Caco-2 (cell line): ENCODE results near the gene CBARP. TPM values are rescaled to one million over a fixed set of nuclear protein-coding genes. Genes with fewer than 3 reads are reported as not detected.

Source experiments
- BruUV-seq: library from RNA; stranded (reverse); fragments of 400-500 nt; replicated peaks from 2 replicates; lab custom pipeline; 2021; lab: Mats Ljungman, UMichigan
- CTCF ChIA-PET: fragments of 300-600 bp; sonication (Branson Sonifier 250); formaldehyde crosslinking; loops from one replicate; lab custom pipeline; 2022; ENCODE audit warnings: antibody characterized with exemption; lab: Charles Lee
- POLR2A ChIA-PET: fragments of 300-600 bp; sonication (Branson Sonifier 250); formaldehyde crosslinking; loops from one replicate; lab custom pipeline; 2022; ENCODE audit warnings: antibody characterized with exemption; lab: Charles Lee
- DNase-seq, 2 experiments: peaks; one replicate each; pipeline versions ENCODE4 v3.0.0 to v3.0.0-alpha.2; 2020 to 2022
- H3K27me3 ChIP-seq: replicated peaks from 2 replicates; pipeline ENCODE4 v1.6.0; 2011; ENCODE audit warnings: low read length; ENCODE audit not compliant: control insufficient read depth, insufficient read depth
- H3K36me3 ChIP-seq: 2 replicates; pipeline ENCODE4 v1.5.1; 2011; ENCODE audit warnings: low read length; ENCODE audit not compliant: control insufficient read depth, insufficient read depth
- H3K4me1 ChIP-seq: fragments of 250-450 bp; sonication (Bioruptor Pico); 2 replicates; pipeline ENCODE4 v1.5.1; 2020; ENCODE audit warnings: mild to moderate bottlenecking
- H3K4me3 ChIP-seq: 2 replicates; pipeline ENCODE4 v1.5.1; 2011; ENCODE audit warnings: low read depth, mild to moderate bottlenecking, control low read depth, low read length
- H3K9me3 ChIP-seq: fragments of 250-450 bp; sonication (Bioruptor Pico); 2 replicates; pipeline ENCODE4 v1.5.1; 2020; ENCODE audit warnings: mild to moderate bottlenecking, moderate library complexity
- H3K27ac Mint-ChIP-seq: one replicate; pipeline ENCODE4 v1.8.0; 2022; ENCODE audit warnings: mixed read lengths; ENCODE audit not compliant: unreplicated experiment
- H3K27me3 Mint-ChIP-seq: one replicate; pipeline ENCODE4 v1.8.0; 2022; ENCODE audit warnings: mixed read lengths; ENCODE audit not compliant: insufficient read depth, unreplicated experiment
- H3K36me3 Mint-ChIP-seq: one replicate; pipeline ENCODE4 v1.8.0; 2022; ENCODE audit warnings: mild to moderate bottlenecking, mixed read lengths; ENCODE audit not compliant: insufficient read depth, unreplicated experiment
- H3K4me1 Mint-ChIP-seq: one replicate; pipeline ENCODE4 v1.8.0; 2022; ENCODE audit warnings: low read depth, mixed read lengths; ENCODE audit not compliant: unreplicated experiment
- H3K4me3 Mint-ChIP-seq: one replicate; pipeline ENCODE4 v1.8.0; 2022; ENCODE audit warnings: mild to moderate bottlenecking, moderate library complexity, mixed read lengths; ENCODE audit not compliant: unreplicated experiment
- H3K9me3 Mint-ChIP-seq: one replicate; pipeline ENCODE4 v1.8.0; 2022; ENCODE audit warnings: mixed read lengths; ENCODE audit not compliant: unreplicated experiment
- CTCF ChIP-seq, 2 experiments: fragments of 200-600 bp in 1 of 2; IDR thresholded peaks; 1 replicate in 1 of 2; 2 replicates in 1 of 2; pipeline versions ENCODE4 v1.5.1 to v1.8.0; 2011 to 2022; ENCODE audit warnings: antibody characterized with exemption in 1 of 2, control low read depth in 1 of 2, inconsistent platforms in 1 of 2, low read depth in 1 of 2, low read length in 1 of 2, mild to moderate bottlenecking in 1 of 2, moderate library complexity in 1 of 2; ENCODE audit not compliant: insufficient read depth in 1 of 2, severe bottlenecking in 1 of 2, unreplicated experiment in 1 of 2
- intact Hi-C: fragments of 100-400 bp; cut with micrococcal nuclease; formaldehyde crosslinking; loops from one replicate; pipeline ENCODE4 v1.10.0; 2022; ENCODE audit not compliant: unreplicated experiment
- total RNA-seq: library from RNA; stranded (reverse); gene quantifications from 2 replicates; pipeline ENCODE4 v1.2.3, GENCODE V29; 2022

The CBARP gene
- total RNA-seq, 1 experiment from 2014 or later = 7.3 TPM

GRCh38 chr19:1257475-1258162 lies 19.8 kb upstream of the CBARP start:
- H3K27me3 Mint-ChIP-seq = no peaks in the 10 kb centered on the region
- Histone ChIP-seq H3K27me3 (no peaks in the 10 kb centered on the region), H3K4me3 (no peak overlapping the region), H3K36me3 (peaks cover 13% of the 10 kb centered on the region), H3K9me3 (no peaks in the 10 kb centered on the region), H3K4me1 (peaks cover 69% of the 10 kb centered on the region)
- H3K4me3 Mint-ChIP-seq = peak overlapping the region; percentile 46
- peaks cover 97% of the 10 kb centered on the region for H3K36me3 Mint-ChIP-seq
- BruUV-seq = no TSS peak
- DNase-seq = no peak
- peaks cover 23% of the 10 kb centered on the region for H3K4me1 Mint-ChIP-seq
- no peak for TF ChIP-seq CTCF (IDR thresholded peaks at IDR 0.05; ENCODE audit: insufficient read depth in 1 of 2, low read depth in 1 of 2, low read length in 1 of 2, severe bottlenecking in 1 of 2, unreplicated experiment in 1 of 2)
- intact Hi-C loops = no loop called here
- POLR2A ChIA-PET = interaction anchor here (0.7 to 3.4 kb wide), 2 partner anchors 11 to 83 kb away, joined by 4 to 18 read pairs; partner anchors contain the start of genes CIRBP and SBNO2
- peak overlapping the region; percentile 72 for H3K27ac Mint-ChIP-seq
- CTCF ChIA-PET = no interaction called here
- no peaks in the 10 kb centered on the region for H3K9me3 Mint-ChIP-seq

GRCh38 chr19:1256646-1257474 lies 19.1 kb upstream of the CBARP start:
- H3K27ac Mint-ChIP-seq = peak overlapping the region; percentile 72
- no peaks in the 10 kb centered on the region for H3K9me3 ChIP-seq
- H3K36me3 ChIP-seq = peaks cover 14% of the 10 kb centered on the region
- TF ChIP-seq CTCF (IDR thresholded peaks at IDR 0.05; ENCODE audit: insufficient read depth in 1 of 2, low read depth in 1 of 2, low read length in 1 of 2, severe bottlenecking in 1 of 2, unreplicated experiment in 1 of 2) = no peak
- H3K4me3 Mint-ChIP-seq = peak overlapping the region; percentile 46
- H3K4me1 Mint-ChIP-seq = peaks cover 19% of the 10 kb centered on the region
- peaks cover 98% of the 10 kb centered on the region for H3K36me3 Mint-ChIP-seq
- H3K4me1 ChIP-seq = peaks cover 61% of the 10 kb centered on the region
- no peak for DNase-seq
- H3K27me3 ChIP-seq = no peaks in the 10 kb centered on the region
- intact Hi-C loops = no loop called here
- CTCF ChIA-PET = interaction anchor here (1.1 kb wide), 1 partner anchor 12 kb away, joined by 3 read pairs; no protein-coding TSS in a partner anchor
- H3K27me3 Mint-ChIP-seq = no peaks in the 10 kb centered on the region
- POLR2A ChIA-PET = interaction anchor here (1.4 to 3.4 kb wide), 2 partner anchors 10 to 12 kb away, joined by 5 to 18 read pairs; partner anchors contain the start of gene CIRBP
- no peak overlapping the region for H3K4me3 ChIP-seq
- no peaks in the 10 kb centered on the region for H3K9me3 Mint-ChIP-seq
- no TSS peak for BruUV-seq
